GM21619 (cell line): ENCODE measurements around the gene CHMP4A.

Experiments used
- ATAC-seq: cut with Tn5 transposase; IDR thresholded peaks from one replicate; pipeline ENCODE4 v1.9.1; 2021; ENCODE audit not compliant: unreplicated experiment

CHMP4A gene

GRCh38 chr14:24196071-24197055 lies 16.9 kb downstream of the CHMP4A start:
- ATAC-seq, result peak; percentile 15

- ATAC-seq, result peak; percentile 82
These were observed 17.9 kb downstream of the CHMP4A start, which contains the start of gene TM9SF1 for GRCh38 chr14:24195186-24196070. Gene TM9SF1 (minus strand): TSS chr14:24195441. CDS start chr14:24195019, 422 bp downstream.

- no peak for ATAC-seq
These were observed 18.5 kb downstream of the CHMP4A start for GRCh38 chr14:24194873-24195185.

GRCh38 chr14:24194186-24194872 lies 19.0 kb downstream of the CHMP4A start:
- no peak for ATAC-seq

- no peak for ATAC-seq
These were observed 20.4 kb downstream of the CHMP4A start for GRCh38 chr14:24192933-24193332.

GRCh38 chr14:24190416-24190815 lies 22.9 kb downstream of the CHMP4A start:
- no peak for ATAC-seq

GRCh38 chr14:24189460-24189859 lies 23.8 kb downstream of the CHMP4A start:
- ATAC-seq, result no peak

- ATAC-seq, result no peak
These were observed 24.3 kb downstream of the CHMP4A start for GRCh38 chr14:24189059-24189375.

- peak; percentile 89 for ATAC-seq
These were observed 24.8 kb downstream of the CHMP4A start, which contains the start of gene IPO4 for GRCh38 chr14:24188251-24189058. Gene IPO4 (minus strand): TSS chr14:24188816. CDS start chr14:24188787, 29 bp downstream.

GRCh38 chr14:24187539-24187915 lies 25.8 kb downstream of the CHMP4A start:
- no peak for ATAC-seq

GRCh38 chr14:24186831-24187538 lies 26.3 kb downstream of the CHMP4A start:
- no peak for ATAC-seq

GRCh38 chr14:24185741-24186140 lies 27.5 kb downstream of the CHMP4A start:
- ATAC-seq, result no peak

GRCh38 chr14:24185026-24185425 lies 28.3 kb downstream of the CHMP4A start:
- ATAC-seq, result no peak

- no peak for ATAC-seq
These were observed 29.0 kb downstream of the CHMP4A start for GRCh38 chr14:24184104-24184970.

- ATAC-seq, result no peak
These were observed 30.2 kb downstream of the CHMP4A start for GRCh38 chr14:24183014-24183481.

- ATAC-seq, result no peak
These were observed 31.0 kb downstream of the CHMP4A start for GRCh38 chr14:24182110-24182882.

- ATAC-seq, result no peak
These were observed 31.8 kb downstream of the CHMP4A start for GRCh38 chr14:24181371-24182077.
